ENCODE data around the gene TRAF2. TPM values are rescaled to one million over a fixed set of nuclear protein-coding genes. Genes with fewer than 3 reads are reported as not detected.

The TRAF2 gene
- total RNA-seq, 1 donor from 2014 or later: 49.0 TPM

GRCh38 chr9:136930014-136930413 is 43.7 kb downstream of the TRAF2 start:
- intact Hi-C loops (cut with micrococcal nuclease): no loop called here

GRCh38 chr9:136931611-136932130 is 45.4 kb downstream of the TRAF2 start:
- intact Hi-C loops (cut with micrococcal nuclease): no loop called here

GRCh38 chr9:136934277-136934676 is 48.0 kb downstream of the TRAF2 start:
- intact Hi-C loops (cut with micrococcal nuclease): no loop called here

GRCh38 chr9:136935651-136936050 is 49.3 kb downstream of the TRAF2 start:
- intact Hi-C loops (cut with micrococcal nuclease): no loop called here

GRCh38 chr9:136936645-136937170 is 50.4 kb downstream of the TRAF2 start:
- intact Hi-C loops (cut with micrococcal nuclease): no loop called here

- intact Hi-C loops (cut with micrococcal nuclease): no loop called here
Observed at GRCh38 chr9:136937186-136938001, 51.1 kb downstream of the TRAF2 start.

GRCh38 chr9:136939431-136939995 is 53.2 kb downstream of the TRAF2 start:
- intact Hi-C loops (cut with micrococcal nuclease): no loop called here

GRCh38 chr9:136939996-136940525 is 53.7 kb downstream of the TRAF2 start:
- intact Hi-C loops (cut with micrococcal nuclease): loop anchor here (5.0 kb wide), 1 partner anchor 148 kb away; the partner anchor contains the start of gene TMEM141

- intact Hi-C loops (cut with micrococcal nuclease): loop anchor here (5.0 kb wide), 1 partner anchor 148 kb away; the partner anchor contains the start of gene TMEM141
Observed at GRCh38 chr9:136940526-136941230, 54.4 kb downstream of the TRAF2 start.

- intact Hi-C loops (cut with micrococcal nuclease): loop anchor here (5.0 kb wide), 1 partner anchor 149 kb away; the partner anchor contains the start of gene TMEM141
Observed at GRCh38 chr9:136941231-136942111, 55.2 kb downstream of the TRAF2 start.

GRCh38 chr9:136942112-136942880 is 56.0 kb downstream of the TRAF2 start:
- intact Hi-C loops (cut with micrococcal nuclease): loop anchor here (5.0 kb wide), 1 partner anchor 150 kb away; the partner anchor contains the start of gene TMEM141

- intact Hi-C loops (cut with micrococcal nuclease): loop anchor here (5.0 kb wide), 1 partner anchor 151 kb away; the partner anchor contains the start of gene TMEM141
Observed at GRCh38 chr9:136942881-136943230, 56.5 kb downstream of the TRAF2 start.

GRCh38 chr9:136943291-136944211 is 57.2 kb downstream of the TRAF2 start:
- intact Hi-C loops (cut with micrococcal nuclease): loop anchor here (1.0 to 5.0 kb wide), 5 partner anchors 41 to 151 kb away; partner anchors contain the start of genes AJM1, PAXX, TMEM141 and TRAF2

GRCh38 chr9:136944212-136944518 is 57.8 kb downstream of the TRAF2 start:
- intact Hi-C loops (cut with micrococcal nuclease): loop anchor here (1.0 to 5.0 kb wide), 5 partner anchors 42 to 152 kb away; partner anchors contain the start of genes AJM1, PAXX, TMEM141 and TRAF2

- intact Hi-C loops (cut with micrococcal nuclease): loop anchor here (1.0 to 5.0 kb wide), 5 partner anchors 42 to 152 kb away; partner anchors contain the start of genes AJM1, PAXX, TMEM141 and TRAF2
Observed at GRCh38 chr9:136944519-136945332, 58.4 kb downstream of the TRAF2 start, which contains the start of the genes C8G and FBXW5. TSS of gene C8G (plus strand) at chr9:136945243. CDS start at chr9:136945321, 78 bp downstream. TSS of gene FBXW5 (minus strand) at chr9:136944738. CDS start at chr9:136944083, 655 bp downstream.

GRCh38 chr9:136945333-136946227 is 59.3 kb downstream of the TRAF2 start:
- intact Hi-C loops (cut with micrococcal nuclease): loop anchor here (2.0 kb wide), 2 partner anchors 47 to 103 kb away; partner anchors contain the start of genes AJM1 and PAXX

Data from T-helper 2 cell treated with Interferon-gamma antibody and Interleukin-4, amounts not matched to agents 100 ng/mL and 5 ng/mL, for 36 hours (primary cell).